Tongue (tissue), 2 donors: ENCODE data around the gene SNAPC1. TPM values are rescaled to one million over a fixed set of nuclear protein-coding genes. Genes with fewer than 3 reads are reported as not detected.

Experiments used
- DNase-seq: peaks from one replicate; pipeline ENCODE4 v3.0.0-alpha.2; 2015
- total RNA-seq: library from RNA; depleted of rRNA; stranded (reverse); fragments of >200 nt; gene quantifications from one replicate; pipeline ENCODE4 v1.2.3, GENCODE V29; 2014

The SNAPC1 gene
- total RNA-seq, 1 donor from 2014 or later = 7.0 TPM

- peak; percentile 21 for DNase-seq
Observed at GRCh38 chr14:61812347-61813095, 50.3 kb downstream of the SNAPC1 start, which contains the start of gene SYT16. SYT16 (plus strand) TSS chr14:61812703.

- DNase-seq = peak; percentile 17
Observed at GRCh38 chr14:61813096-61813606, 50.9 kb downstream of the SNAPC1 start.

DNA sequence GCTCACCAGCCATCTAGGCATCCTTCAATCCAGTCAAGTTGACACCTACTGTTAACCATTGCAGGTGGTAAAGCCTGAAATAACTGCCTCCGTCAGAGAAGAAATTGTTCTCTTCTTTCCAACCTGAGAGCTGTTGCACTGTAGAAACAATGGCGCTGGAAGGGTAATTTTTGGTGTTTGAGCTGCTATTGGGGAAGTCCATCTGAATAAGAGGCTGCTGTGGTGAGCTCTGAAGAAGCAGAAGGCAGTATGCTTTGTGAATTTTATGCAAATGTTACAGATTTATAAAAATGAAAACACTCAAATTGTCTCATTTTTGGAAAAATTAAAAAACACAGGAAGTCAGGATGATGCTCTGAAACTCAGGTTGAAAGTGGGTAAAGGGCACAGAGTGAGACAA, 60.2 kb downstream of the SNAPC1 start:
- no peak for DNase-seq

- no peak for DNase-seq
Observed at GRCh38 chr14:61832783-61833182, 70.6 kb downstream of the SNAPC1 start.

DNA sequence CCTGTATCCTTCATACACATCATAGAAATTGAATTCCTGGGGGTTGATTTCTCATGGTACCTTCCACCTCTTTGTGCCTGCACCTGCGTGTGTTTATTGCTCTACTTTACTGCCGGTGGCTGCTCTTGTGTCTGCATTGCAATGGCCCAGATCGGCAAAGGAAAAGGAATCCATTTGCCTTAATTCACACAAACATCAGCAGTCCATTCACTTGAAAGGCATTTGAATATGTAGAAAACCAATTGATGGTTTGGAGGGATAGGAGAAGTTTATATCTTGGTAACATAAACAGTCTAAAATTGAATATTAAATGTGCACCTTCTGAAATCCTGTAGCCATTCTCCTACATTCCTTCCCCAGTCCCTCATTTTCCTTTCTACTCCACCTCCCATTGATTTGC, 74.0 kb downstream of the SNAPC1 start:
- DNase-seq = no peak

DNA sequence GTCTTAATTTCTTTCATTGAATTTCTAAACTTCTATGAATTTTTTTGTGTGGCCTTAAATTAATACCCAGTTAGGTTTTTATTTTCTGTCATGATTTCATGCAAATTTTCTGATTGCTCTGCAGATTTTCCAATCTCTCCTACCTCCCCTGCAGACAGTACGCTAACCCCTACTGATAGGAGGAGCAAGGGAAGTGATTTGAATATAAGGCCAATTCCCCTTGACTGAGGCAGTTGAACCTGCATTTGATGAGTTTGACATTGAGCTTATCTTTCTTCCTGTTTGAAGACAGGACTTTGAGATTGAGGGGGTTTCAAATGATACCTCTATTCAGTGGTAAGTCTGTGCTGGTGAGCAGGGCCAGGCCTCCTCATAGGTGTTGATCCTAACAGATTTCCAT, 74.6 kb downstream of the SNAPC1 start:
- no peak for DNase-seq

- peak; percentile 90 for DNase-seq
Observed at GRCh38 chr14:61837336-61838229, 75.4 kb downstream of the SNAPC1 start.

DNA sequence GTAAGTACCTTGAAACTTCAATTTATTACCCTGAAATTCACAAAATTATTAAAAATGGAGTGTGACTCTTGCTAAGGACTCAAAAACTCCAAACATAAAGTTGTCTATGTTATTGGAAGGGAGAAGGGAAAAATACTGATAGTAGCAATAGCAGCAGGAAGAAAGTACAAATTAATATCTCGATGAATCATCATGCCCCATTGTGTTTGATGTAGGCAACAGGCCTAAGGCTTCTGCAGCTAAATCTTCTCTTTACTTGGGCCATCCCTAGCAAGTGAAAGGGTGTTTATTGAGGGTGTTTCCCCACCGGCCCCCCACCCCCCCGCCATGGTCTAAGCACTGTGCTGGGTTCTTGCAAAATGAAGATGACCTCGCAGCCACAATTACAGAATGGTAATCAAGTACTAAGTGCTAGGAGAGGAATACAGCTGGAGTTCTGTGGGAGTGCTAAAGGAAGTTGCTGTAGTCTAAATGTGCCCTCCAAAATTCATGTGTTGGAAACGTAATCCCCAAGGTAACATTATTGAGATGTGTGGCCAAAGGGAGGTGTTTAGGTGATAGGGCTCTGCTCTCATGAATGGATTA, 76.5 kb downstream of the SNAPC1 start:
- no peak for DNase-seq

DNA sequence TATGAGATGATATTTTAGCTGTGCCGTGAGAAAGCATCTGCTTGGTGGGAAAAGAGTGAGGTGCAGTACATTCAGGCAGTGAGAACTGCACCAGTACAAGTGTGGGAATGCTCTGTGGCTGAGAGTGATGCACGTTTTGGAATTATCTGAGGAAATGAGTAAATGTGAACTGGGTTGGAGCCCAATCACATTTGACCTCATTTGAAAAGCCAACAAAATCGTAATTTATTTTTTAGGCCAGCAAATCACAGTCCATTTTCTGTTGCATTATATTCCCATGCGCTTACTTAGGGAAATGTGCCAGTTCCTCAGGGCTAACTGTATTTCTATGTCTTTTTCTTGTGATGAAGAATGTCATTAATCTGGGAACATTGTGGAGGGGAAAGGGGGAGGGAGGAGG, 77.3 kb downstream of the SNAPC1 start:
- peak; percentile 41 for DNase-seq

DNA sequence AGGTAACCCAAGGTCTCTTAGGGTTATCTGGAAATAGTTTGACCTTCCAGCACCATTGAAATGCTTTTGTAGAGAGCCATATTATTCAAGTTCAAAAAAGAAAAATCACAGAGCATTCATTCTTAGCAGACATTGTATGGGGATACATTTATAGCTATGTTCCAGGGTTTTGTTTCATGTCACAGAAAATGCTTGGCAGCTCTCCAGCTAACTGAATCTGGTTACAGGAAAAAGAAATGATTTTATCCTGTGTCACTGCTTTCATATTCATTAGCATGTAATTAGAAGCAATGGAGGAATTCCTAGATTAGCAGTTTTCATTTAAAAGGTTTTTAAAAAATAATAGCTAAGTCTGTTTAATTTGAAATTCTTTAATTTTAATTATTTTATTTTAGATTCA, 78.9 kb downstream of the SNAPC1 start:
- DNase-seq = peak; percentile 68

Other genes starting within 250 kb of the SNAPC1 start
- 93.0 TPM for gene HIF1A, start 66.9 kb upstream of the SNAPC1 start, total RNA-seq
- gene SYT16, start 50.3 kb downstream of the SNAPC1 start, total RNA-seq = 0.41 TPM